T-helper 1 cell (primary cell): ENCODE data around the gene LARP4.
"Not testable (repeated sequence)": the region's sequence is repeated elsewhere in the genome, so short reads cannot be mapped to it uniquely, and the experiment has no call there.

Experiments
- DNase-seq, 5 donors: peaks; one replicate each; pipeline ENCODE4 v3.0.0-alpha.2; 2012 to 2020

Gene LARP4

GRCh38 chr12:50483488-50483887, 82.8 kb downstream of the LARP4 start:
- no peak for DNase-seq

GRCh38 chr12:50488801-50489200, 88.1 kb downstream of the LARP4 start:
- no peak for DNase-seq

DNA sequence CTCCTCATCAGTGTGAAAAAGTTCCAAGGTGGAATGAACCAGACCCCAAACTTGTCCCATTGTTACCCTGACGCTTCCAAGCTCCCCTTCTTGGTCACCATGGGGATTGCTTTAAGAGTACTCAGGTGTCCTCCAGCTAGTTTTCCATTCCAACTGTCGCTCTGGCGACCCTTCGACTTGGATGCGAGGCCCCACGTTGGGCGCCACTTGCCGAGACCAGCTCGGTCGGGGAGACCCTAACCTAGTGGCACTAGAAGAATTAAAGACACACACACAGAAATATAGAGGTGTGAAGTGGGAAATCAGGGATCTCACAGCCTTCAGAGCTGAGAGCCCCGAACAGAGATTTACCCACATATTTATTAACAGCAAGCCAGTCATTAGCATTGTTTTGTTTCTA, 97.4 kb downstream of the LARP4 start:
- not testable (repeated sequence) for DNase-seq

DNA sequence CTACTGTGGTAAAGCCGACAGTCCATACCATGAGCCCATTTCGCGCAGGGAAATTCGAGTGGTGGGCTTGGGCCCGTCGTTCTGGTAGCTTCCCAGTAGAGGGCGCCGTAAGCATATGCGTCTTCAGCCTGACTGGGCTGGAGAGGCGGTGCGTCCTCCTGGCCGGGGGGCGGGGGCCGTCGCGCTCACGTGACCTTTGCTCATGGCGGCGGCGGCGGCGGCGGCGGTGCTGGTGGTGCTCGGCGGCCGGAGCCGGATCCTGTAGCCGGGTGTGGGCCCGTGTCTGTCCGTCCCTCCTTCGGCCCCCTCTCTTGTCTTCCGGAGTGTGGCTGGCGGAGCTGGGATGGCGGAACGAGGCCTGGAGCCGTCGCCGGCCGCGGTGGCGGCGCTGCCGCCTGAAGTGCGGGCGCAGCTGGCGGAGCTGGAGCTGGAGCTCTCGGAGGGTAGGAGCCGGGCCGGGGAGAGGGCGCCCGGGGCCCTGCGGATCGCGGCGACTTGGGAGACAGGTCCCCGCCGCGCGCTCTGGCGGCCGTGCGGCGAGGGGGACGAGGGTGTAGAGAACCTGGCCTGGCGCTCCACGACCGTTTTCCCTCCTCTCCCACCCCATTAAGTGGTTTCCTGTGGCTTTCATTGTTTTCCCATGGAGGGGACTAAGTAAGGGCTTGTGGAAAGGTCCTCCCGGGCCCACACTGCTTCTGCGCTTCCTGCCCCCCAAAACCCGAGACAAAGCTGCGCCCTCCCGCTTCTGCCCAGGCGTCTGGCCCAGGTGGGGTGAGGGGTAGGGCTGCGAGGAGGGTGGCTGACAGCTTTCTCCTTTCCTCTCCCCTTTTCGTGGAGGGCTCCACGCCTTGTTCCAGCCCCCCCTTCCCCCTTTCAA, 104.4 kb downstream of the LARP4 start, which contains the start of gene DIP2B:
Gene DIP2B (plus strand): TSS at position 188 of the 877 bp plus-strand sequence. CDS start 156 bp downstream, at position 344.
- peak; percentile 90 to 96 (median 95) for DNase-seq

GRCh38 chr12:50505675-50506530, 105.2 kb downstream of the LARP4 start:
- no peak for DNase-seq

DNA sequence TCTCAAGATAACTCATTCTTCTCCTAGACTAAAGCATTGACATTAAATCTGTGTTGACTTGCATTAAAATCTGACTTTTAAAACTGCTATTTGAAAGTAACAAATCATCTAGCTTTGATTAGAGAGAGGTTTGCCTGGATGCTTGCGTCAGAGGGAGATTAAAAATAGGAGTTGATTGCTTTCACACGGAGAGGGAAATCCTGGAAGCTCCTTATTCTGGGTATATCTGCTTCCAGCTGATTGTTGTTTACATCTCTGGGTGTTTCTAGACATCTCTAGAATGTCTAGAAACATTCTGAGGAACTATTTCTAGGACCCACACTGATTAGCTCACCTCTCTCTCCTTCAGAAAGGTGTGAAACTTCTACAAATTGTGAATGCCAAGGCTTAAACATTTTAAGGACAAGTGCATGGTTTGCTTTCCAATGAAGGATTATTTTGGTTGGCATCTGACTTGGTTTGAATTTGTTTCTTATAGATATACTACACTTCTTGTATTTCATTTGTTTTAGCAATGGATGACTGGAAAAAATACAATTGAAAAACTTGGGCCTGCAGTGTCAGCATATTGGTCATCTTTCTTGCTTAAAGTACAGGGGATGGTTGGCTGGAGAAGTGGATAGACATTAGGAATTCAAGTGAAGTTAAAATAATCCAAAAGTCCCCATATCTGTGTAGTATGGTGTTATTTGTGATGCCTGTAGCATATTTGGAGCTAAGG, 106.2 kb downstream of the LARP4 start:
- DNase-seq = no peak

DNA sequence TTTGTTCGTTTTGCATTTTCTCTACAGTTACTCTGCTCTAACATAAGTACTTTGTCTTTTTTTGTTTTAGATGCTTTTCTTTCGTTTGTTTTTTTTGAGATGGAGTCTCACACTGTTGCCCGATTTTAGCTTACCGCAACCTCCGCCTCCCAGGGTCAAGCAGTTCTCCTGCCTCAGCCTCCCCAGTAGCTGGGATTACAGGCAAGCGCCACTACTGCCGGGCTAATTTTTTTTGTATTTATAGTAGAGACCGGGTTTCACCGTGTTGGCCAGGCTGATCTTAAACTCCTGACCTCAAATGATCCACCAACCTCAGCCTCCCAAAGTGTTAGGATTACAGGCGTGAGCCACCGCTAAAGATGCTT, 106.8 kb downstream of the LARP4 start:
- DNase-seq = no peak

- DNase-seq = peak in 2 of 5 donors; percentile 13 to 53
These were observed 107.2 kb downstream of the LARP4 start for GRCh38 chr12:50507930-50508329.

DNA sequence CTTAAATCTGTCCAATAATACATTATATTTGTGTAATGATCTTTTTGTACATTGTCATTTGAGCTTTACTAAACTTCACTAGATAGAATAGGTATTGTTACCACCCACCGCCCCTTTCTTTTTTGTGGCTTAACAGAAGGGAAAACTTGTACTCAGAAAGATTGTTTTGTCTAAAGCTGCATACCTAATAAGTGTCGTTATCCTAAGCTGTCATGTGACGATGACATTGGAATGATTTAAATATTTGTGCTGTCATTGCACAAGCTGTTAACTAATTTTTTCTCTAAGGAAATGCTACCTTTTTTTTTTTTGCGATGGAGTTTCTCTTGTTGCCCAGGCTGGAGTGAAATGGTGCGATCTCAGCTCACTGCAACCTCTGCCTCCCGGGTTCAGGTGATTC, 107.7 kb downstream of the LARP4 start:
- DNase-seq = no peak

DNA sequence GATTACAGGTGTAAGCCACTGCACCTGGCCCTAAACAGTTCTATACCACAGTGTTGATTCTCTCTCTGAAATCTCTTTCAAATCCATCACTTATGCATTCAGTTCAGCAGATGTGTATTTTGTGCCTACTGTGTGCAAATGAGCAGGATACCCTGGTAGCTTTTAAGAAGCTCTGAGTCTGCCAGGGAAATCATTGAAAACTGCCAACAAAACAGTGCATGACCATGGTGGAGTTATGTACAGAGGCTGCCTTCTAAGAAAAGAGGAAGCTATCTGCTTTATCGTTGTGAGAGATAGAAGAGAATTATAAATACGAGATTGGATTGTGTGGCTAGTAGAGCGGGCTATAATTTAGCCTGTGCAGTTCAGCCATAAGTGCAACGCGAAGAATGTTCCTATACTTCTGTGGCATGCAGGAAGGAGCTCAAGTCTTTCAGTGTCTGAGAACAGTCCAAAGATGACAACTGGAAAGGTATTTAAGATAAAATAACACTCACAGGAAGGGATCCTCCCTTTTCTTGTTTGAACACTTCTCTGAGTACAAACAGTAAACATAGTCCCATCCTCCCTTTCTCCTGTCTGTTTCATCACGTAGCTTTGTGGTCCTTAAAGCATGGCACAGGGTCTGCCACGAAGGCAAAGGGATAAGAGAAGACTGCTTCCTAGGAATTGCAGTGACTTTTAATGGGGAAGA, 108.4 kb downstream of the LARP4 start:
- no peak for DNase-seq

DNA sequence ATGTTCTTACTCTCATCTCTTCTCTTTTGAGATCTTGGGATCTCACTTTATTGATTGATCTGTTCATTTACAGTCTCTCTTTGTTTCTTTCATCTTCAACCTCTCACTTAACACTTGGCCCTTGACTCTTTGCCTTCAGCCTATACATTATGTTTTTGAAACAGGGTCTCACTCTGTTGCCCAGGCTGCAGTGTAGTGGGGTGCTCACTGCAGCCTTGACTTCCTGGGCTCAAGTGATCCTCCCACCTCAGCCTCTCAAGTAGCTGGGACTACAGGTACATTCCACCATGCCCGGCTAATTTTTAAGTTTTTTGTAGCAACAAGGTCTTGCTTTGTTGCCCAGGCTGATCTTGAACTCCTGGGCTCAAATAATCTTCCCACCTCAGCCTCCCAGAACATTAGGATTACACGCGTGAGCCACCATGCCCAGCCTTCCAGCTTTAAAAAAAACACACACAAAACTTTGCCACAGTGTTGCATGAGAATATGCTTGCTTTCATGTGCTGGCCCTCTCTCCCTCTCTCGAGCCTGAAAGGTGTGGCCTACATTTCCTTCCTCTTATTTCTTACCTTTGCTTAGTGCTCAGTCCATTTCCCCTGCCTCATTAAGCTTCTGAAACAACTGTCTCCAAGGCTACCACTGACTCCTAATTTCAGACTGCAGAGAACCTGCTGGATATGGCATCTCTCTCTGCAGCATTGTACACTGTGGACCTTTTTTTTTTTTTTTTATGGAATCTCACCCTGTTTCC, 114.0 kb downstream of the LARP4 start:
- peak in 1 of 5 donors; percentile 61 for DNase-seq

- DNase-seq = no peak
These were observed 114.9 kb downstream of the LARP4 start for GRCh38 chr12:50515587-50515986.

DNA sequence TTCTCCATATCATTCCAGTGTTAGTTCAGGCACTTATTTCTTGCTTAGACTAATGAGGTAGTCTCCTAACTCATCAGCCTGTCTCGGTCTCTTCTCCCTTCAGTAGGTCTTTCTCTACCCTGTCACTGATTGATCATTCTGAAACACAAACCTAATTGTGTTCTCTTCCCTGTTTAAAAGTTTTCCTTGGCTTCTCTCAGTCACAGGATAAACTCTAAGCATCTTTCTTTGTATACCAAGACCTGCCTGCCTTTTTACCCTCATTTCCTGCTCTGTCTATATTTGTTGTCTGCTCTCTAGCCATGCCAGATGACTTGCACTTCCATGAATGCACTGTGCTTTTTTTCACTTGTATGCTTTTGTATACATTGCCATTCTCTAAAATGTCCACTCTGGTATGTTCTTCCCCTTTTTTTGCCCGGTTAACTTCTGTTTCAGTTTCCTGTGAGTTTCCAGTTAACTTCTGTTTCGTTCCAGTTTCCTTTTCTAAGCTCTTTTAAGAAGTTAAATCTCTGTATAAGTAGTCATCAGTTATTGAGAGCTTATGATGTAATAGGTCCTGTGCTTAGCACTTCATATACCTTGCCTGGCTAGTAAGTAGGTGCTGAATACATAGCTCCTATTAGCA, 116.8 kb downstream of the LARP4 start:
- peak in 1 of 5 donors; percentile 66 for DNase-seq

GRCh38 chr12:50518090-50518489, 117.4 kb downstream of the LARP4 start:
- no peak for DNase-seq

DNA sequence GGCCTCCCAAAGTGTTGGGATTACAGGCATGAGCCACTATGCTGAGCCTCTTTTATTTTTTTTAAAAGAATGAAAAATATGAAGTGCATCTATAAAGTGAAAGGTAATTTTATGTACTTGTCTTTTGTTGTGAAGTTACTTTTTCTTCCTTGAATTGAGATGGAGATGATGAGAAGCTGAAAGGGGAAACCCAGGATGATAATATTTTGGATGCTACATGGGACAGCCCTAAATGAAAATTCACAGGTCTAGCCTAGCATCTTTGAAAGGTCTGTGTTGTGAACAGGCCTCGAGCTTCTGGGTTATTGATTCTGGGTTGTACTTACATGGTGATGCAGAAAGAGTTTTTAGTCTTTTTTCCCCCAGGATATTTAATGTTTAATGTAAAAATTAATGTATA, 118.7 kb downstream of the LARP4 start:
- no peak for DNase-seq

- no peak for DNase-seq
These were observed 119.9 kb downstream of the LARP4 start for GRCh38 chr12:50520416-50521207.

DNA sequence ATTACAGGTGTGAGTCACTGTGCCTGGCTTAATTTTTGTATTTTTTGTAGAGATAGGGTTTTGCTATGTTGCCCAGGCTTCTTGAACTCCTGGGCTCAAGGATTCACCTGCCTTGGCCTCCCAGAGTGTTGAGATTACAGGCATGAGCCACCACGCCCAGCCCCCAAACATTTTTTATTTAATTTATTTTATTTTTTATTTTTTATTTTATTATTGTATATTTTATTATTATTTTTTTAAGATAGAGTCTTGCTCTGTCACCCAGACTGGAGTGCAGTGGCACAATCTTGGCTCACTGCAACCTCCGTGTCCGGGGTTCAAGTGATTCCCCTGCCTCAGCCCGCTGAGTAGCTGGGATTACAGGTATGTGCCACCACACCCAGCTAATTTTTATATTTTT, 121.1 kb downstream of the LARP4 start:
- not testable (repeated sequence) for DNase-seq

DNA sequence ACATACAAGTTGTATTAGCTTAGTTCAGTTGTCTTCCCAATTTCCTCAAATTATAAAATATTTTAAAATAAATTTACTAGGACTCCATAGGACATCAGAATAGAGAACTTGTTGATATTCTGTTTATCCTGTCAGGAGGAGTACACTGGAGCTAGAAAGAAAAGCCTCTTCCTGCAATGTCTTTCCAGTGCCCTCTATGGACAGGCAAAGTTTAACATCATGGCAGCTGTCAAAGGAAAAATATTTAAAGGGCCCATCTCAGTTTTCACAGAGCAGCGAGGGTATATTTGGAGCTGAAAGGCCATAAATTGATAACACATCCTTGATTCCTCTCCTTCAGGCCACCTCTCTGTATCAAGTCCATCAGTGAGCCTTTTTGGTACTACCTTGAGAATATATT, 123.1 kb downstream of the LARP4 start:
- no peak for DNase-seq

DNA sequence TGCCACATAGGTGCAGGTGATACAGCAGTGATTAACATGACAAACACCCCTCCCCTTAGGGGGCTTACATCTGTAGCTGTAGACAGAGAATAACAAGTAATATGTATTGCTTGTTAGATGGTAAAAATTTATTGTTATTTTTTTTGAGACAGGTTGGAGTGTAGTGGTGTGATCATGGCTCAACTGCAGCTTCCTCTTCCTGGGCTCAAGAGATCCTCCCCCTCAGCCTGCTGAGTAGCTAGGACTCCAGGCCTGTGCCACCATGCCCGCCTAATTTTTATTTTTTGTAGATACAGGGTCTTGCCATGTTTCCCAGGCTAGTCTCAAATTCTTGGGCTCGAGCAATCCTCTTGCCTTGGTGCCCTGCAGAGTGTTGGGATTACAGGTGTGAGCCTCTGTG, 123.9 kb downstream of the LARP4 start:
- DNase-seq = no peak

GRCh38 chr12:50525422-50525821, 124.7 kb downstream of the LARP4 start:
- no peak for DNase-seq
